DMS 273 (cell line): ENCODE measurements around the gene PCDHGA3.
"Not testable (repeated sequence)": the region's sequence is repeated elsewhere in the genome, so short reads cannot be mapped to it uniquely, and the experiment has no call there.

Experiments used
- DNase-seq: peaks from one replicate; lab custom pipeline; 2025; ENCODE audit not compliant: unreplicated experiment; lab: John Stamatoyannopoulos, UW

PCDHGA3 gene

GRCh38 chr5:141382469-141383294 lies 39.1 kb downstream of the PCDHGA3 start, which contains the start of gene PCDHGA7:
TSS of gene PCDHGA7 (plus strand) at chr5:141382742. CDS start at chr5:141382900, 158 bp downstream.
- no peak for DNase-seq

GRCh38 chr5:141383345-141383744 lies 39.7 kb downstream of the PCDHGA3 start:
- DNase-seq = no peak

DNA sequence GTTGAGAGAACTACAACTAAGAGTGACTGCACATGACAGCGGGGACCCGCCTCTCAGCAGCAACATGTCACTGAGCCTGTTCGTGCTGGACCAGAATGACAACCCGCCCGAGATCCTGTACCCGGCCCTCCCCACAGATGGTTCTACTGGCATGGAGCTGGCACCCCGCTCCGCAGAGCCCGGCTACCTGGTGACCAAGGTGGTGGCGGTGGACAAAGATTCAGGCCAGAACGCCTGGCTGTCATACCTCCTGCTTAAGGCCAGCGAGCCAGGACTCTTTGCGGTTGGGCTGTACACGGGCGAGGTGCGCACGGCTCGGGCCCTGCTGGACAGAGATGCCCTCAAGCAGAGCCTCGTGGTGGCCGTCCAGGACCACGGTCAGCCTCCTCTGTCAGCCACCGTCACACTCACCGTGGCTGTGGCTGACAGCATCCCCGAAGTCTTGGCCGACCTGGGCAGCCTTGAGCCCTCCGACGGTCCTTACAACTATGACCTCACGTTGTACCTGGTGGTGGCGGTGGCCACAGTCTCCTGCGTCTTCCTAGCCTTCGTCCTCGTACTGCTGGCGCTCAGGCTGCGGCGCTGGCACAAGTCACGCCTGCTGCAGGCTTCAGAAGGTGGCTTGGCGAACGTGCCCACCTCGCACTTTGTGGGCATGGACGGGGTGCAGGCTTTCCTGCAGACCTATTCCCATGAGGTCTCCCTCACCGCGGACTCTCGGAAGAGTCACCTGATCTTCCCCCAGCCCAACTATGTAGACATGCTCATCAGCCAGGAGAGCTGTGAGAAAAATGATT lies 41.0 kb downstream of the PCDHGA3 start:
- no peak for DNase-seq

DNA sequence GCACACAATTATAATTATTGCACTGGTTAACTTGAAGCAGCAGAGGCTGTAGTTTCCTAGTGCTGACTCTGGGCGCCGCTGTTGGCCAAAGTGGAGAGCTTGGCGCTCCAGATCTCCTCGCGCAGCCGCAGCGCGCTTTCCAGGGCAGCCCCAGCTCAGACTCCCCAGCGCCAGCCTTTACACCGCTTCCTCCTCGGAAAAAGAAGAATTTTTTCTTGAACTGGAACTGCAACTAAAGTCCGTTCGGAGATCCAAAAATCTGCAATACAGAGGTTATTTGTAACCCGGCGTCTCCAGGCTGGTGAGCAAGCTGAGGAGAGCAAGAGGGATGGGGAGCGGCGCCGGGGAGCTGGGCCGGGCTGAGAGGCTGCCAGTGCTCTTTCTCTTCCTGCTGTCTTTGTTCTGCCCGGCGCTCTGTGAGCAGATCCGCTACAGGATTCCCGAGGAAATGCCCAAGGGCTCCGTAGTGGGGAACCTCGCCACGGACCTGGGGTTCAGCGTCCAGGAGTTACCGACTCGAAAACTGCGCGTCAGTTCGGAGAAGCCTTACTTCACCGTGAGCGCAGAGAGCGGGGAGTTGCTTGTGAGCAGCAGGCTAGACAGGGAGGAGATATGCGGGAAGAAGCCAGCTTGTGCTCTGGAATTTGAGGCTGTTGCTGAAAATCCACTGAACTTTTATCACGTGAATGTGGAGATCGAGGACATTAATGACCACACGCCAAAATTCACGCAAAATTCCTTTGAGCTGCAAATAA lies 44.1 kb downstream of the PCDHGA3 start, which contains the start of gene PCDHGB4:
Gene PCDHGB4, plus strand, starts transcription at position 142 of the 755 bp plus-strand sequence. Its CDS starts 187 bp downstream, at position 329.
- not testable (repeated sequence) for DNase-seq

GRCh38 chr5:141388661-141389060 lies 45.0 kb downstream of the PCDHGA3 start:
- DNase-seq = no peak

GRCh38 chr5:141389153-141390042 lies 45.8 kb downstream of the PCDHGA3 start:
- no peak for DNase-seq

GRCh38 chr5:141392429-141393198 lies 49.0 kb downstream of the PCDHGA3 start, which contains the start of gene PCDHGA8:
TSS of gene PCDHGA8 (plus strand) at chr5:141392633. CDS start at chr5:141392814, 181 bp downstream.
- peak; percentile 46 for DNase-seq

DNA sequence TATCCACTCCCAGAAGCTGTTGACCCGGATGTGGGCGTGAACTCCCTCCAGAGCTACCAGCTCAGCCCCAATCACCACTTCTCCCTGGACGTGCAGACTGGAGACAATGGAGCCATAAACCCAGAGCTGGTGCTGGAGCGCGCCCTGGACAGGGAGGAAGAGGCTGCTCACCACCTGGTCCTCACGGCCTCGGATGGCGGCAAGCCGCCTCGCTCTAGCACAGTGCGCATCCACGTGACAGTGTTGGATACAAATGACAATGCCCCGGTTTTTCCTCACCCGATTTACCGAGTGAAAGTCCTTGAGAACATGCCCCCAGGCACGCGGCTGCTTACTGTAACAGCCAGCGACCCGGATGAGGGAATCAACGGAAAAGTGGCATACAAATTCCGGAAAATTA lies 49.6 kb downstream of the PCDHGA3 start:
- no peak for DNase-seq

GRCh38 chr5:141394401-141395187 lies 51.0 kb downstream of the PCDHGA3 start:
- not testable (repeated sequence) for DNase-seq
